SU-DHL-6 (cell line): Measurements from ENCODE around the gene SNX17.

Experiments
- H2AFZ ChIP-seq: fragments of 200-600 bp; sonication (generic); 2 replicates; pipeline ENCODE4 v1.6.1; 2014; ENCODE audit warnings: low read depth, mild to moderate bottlenecking, moderate library complexity, mixed read lengths, antibody characterized with exemption, low read length; ENCODE audit not compliant: severe bottlenecking
- H3F3A ChIP-seq: fragments of 200-600 bp; shearing (Covaris generic); 2 replicates; pipeline ENCODE4 v1.6.0; 2016; ENCODE audit warnings: antibody characterized with exemption, mild to moderate bottlenecking; ENCODE audit not compliant: insufficient read depth
- H3K27ac ChIP-seq: fragments of 200-600 bp; sonication (generic); 2 replicates; pipeline ENCODE4 v1.5.1; 2016; ENCODE audit warnings: low read depth, mild to moderate bottlenecking, low read length, moderate library complexity, mixed read lengths
- H3K27me3 ChIP-seq: fragments of 200-600 bp; sonication (generic), shearing (Covaris generic); 2 replicates; pipeline ENCODE4 v1.6.0; 2014; ENCODE audit warnings: mild to moderate bottlenecking, low read length
- H3K36me3 ChIP-seq: fragments of 200-600 bp; sonication (generic); 2 replicates; pipeline ENCODE4 v1.6.1; 2014; ENCODE audit warnings: mild to moderate bottlenecking, low read length, mixed read lengths
- H3K4me2 ChIP-seq: fragments of 300-600, 200-600 bp; shearing (Covaris generic), sonication (generic); 2 replicates; pipeline ENCODE4 v1.6.0; 2014; ENCODE audit warnings: low read length, low read depth, mild to moderate bottlenecking; ENCODE audit not compliant: poor library complexity, severe bottlenecking
- H3K4me3 ChIP-seq: fragments of 200-600 bp; sonication (generic); 2 replicates; pipeline ENCODE4 v1.5.1; 2014; ENCODE audit warnings: antibody characterized with exemption, low read length, mild to moderate bottlenecking, mixed read lengths; ENCODE audit not compliant: insufficient read depth, poor library complexity, severe bottlenecking
- H3K79me2 ChIP-seq: fragments of 200-600 bp; sonication (generic); 2 replicates; pipeline ENCODE4 v1.6.1; 2014; ENCODE audit warnings: mild to moderate bottlenecking, low read length, moderate library complexity; ENCODE audit not compliant: insufficient read depth
- H3K9ac ChIP-seq: fragments of 200-600 bp; sonication (generic); 2 replicates; pipeline ENCODE4 v1.7.0; 2014; ENCODE audit warnings: mild to moderate bottlenecking, low read length
- H3K9me2 ChIP-seq: fragments of 200-600 bp; sonication (generic); replicated peaks from 2 replicates; pipeline ENCODE4 v1.6.1; 2014; ENCODE audit warnings: low read length; ENCODE audit not compliant: insufficient read depth
- H3K9me3 ChIP-seq: fragments of 200-600 bp; sonication (generic); 2 replicates; pipeline ENCODE4 v1.6.1; 2014; ENCODE audit warnings: low read length, mixed read lengths; ENCODE audit not compliant: insufficient read depth
- H4K20me1 ChIP-seq: fragments of 200-600 bp; sonication (generic); 2 replicates; pipeline ENCODE4 v1.6.1; 2014; ENCODE audit warnings: low read depth, mild to moderate bottlenecking, antibody characterized with exemption, low read length, moderate library complexity, mixed read lengths
- EZH2phosphoT487 ChIP-seq: fragments of 200-600 bp; sonication (generic), shearing (Covaris generic); conservative IDR thresholded peaks from 2 replicates; pipeline ENCODE4 v1.6.1; 2018; ENCODE audit warnings: mild to moderate bottlenecking, antibody characterized with exemption, low read length, moderate library complexity, mixed read lengths
- TF ChIP-seq, protein P1 (sequence below): fragments of 200-600 bp; sonication (generic); IDR thresholded peaks from one replicate; pipeline ENCODE4 v1.5.1; 2017; ENCODE audit warnings: antibody characterized with exemption, mild to moderate bottlenecking, low read length, moderate library complexity; ENCODE audit not compliant: insufficient read depth, poor library complexity, severe bottlenecking

The SNX17 gene

DNA sequence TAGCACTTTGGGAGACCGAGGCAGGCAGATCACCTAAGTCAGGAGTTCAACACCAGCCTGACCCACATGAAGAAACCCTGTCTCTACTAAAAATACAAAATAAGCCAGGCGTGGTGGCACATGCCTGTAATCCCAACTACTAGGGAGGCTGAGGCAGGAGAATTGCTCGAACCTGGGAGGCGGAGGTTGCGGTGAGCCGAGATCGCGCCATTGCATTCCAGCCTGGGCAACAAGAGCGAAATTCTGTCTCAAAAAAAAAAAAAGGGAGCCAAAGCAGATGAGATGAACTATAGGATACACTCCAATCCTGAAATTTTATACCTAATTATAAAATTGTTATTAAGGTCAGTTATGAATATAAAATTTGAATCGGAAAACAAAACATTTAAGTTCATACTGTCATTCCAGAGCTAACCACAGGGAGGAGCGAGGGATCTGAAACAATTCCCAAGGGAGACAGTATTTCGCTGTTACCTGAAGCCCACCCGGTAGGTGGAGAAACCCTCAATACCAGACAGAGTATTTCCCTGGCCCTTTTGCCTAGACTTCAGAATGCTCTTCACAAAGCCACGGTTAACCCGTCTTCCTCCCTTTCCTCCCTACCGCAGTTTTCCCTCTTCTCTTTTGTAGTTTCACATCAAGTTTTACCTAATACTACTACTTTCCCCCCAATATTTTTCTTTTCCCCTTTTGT lies 37.5 kb downstream of the SNX17 start:
- H3K27ac ChIP-seq, result peak overlapping the region; percentile 70; the same call in 1 of the 2 replicates
- H3K4me3 ChIP-seq, result peak overlapping the region; percentile 98
- H4K20me1 ChIP-seq, result peaks cover 22% of the 10 kb centered on the region
- TF ChIP-seq EZH2phosphoT487, result no peak
- TF ChIP-seq, protein P1, sequence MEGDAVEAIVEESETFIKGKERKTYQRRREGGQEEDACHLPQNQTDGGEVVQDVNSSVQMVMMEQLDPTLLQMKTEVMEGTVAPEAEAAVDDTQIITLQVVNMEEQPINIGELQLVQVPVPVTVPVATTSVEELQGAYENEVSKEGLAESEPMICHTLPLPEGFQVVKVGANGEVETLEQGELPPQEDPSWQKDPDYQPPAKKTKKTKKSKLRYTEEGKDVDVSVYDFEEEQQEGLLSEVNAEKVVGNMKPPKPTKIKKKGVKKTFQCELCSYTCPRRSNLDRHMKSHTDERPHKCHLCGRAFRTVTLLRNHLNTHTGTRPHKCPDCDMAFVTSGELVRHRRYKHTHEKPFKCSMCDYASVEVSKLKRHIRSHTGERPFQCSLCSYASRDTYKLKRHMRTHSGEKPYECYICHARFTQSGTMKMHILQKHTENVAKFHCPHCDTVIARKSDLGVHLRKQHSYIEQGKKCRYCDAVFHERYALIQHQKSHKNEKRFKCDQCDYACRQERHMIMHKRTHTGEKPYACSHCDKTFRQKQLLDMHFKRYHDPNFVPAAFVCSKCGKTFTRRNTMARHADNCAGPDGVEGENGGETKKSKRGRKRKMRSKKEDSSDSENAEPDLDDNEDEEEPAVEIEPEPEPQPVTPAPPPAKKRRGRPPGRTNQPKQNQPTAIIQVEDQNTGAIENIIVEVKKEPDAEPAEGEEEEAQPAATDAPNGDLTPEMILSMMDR, result no peak
- H3F3A ChIP-seq, result peaks cover 5% of the 10 kb centered on the region; the same call in 1 of the 2 replicates
- peak overlapping the region; percentile 99 for H3K9ac ChIP-seq
- no peaks in the 10 kb centered on the region for H3K27me3 ChIP-seq
- peaks cover 10% of the 10 kb centered on the region for H3K36me3 ChIP-seq
- no peak overlapping the region for H2AFZ ChIP-seq
- H3K79me2 ChIP-seq, result peaks cover 65% of the 10 kb centered on the region
- H3K9me3 ChIP-seq, result no peaks in the 10 kb centered on the region
- no peaks in the 10 kb centered on the region for H3K9me2 ChIP-seq
- H3K4me2 ChIP-seq, result peak overlapping the region; percentile 100

DNA sequence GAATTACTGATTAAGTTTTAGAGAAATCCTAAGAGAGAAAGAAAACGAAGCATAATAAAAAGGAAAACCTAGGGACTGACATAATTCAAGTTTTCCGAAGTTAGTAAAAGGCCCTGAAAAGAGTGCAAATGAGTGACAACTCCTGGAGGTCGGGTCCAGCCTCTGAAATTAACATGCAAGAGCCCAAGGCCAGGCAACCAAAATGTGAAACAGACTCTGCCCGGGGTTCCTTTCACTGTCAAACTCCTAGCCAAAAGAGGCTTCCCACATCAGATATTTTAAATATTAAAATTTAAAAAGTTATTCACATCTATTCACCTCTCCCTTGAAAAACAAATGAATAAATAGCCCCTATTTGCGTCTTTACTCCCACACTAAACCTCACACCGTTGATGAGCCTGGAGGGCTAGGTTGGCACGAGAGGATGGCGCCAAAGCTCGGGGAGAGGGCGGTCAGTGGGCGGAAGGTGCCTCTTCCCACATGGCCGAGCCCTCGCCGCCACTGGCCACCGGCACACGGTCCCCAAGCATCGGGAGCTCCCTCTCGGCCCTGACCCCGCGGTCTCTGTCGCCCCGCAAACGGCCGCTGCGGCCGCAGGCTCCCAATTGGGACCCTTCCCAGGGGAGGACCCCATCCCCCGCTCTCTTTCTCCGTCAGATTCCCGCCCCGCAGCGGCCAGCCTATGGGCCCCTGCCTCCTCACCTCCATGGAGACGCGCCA lies 38.3 kb downstream of the SNX17 start:
- peak overlapping the region; percentile 98 for H3K4me3 ChIP-seq
- peaks cover 22% of the 10 kb centered on the region for H4K20me1 ChIP-seq
- H3K36me3 ChIP-seq, result peaks cover 10% of the 10 kb centered on the region
- H3K9me2 ChIP-seq, result no peaks in the 10 kb centered on the region
- H3K79me2 ChIP-seq, result peaks cover 56% of the 10 kb centered on the region
- H2AFZ ChIP-seq, result peak overlapping the region; percentile 91
- peak overlapping the region; percentile 100 for H3K4me2 ChIP-seq
- peak overlapping the region; percentile 70 for H3K27ac ChIP-seq
- no peaks in the 10 kb centered on the region for H3K27me3 ChIP-seq
- TF ChIP-seq, protein P1, result no peak
- TF ChIP-seq EZH2phosphoT487, result no peak
- no peaks in the 10 kb centered on the region for H3K9me3 ChIP-seq
- peak overlapping the region; percentile 99 for H3K9ac ChIP-seq
- H3F3A ChIP-seq, result peaks cover 5% of the 10 kb centered on the region; the same call in 1 of the 2 replicates

- Histone ChIP-seq H2AFZ (peak within 1 kb of the TSS; percentile 93), H3K4me3 (peak within 1 kb of the TSS; percentile 98), H4K20me1 (peaks cover 22% of the 10 kb centered on the region), H3K9me3 (no peaks in the 10 kb centered on the region), H3F3A (peaks cover 5% of the 10 kb centered on the region; the same call in 1 of the 2 replicates), H3K9ac (peak within 1 kb of the TSS; percentile 99), H3K79me2 (peaks cover 49% of the 10 kb centered on the region), H3K36me3 (peaks cover 10% of the 10 kb centered on the region), H3K27ac (peak within 1 kb of the TSS; percentile 70), H3K27me3 (no peaks in the 10 kb centered on the region), H3K9me2 (no peaks in the 10 kb centered on the region), H3K4me2 (peak within 1 kb of the TSS; percentile 100)
- TF ChIP-seq EZH2phosphoT487, result no peak
- TF ChIP-seq, protein P1, result no peak
Measured at GRCh38 chr2:27409321-27410073, 39.1 kb downstream of the SNX17 start, which contains the start of gene PPM1G. TSS of gene PPM1G (minus strand) at chr2:27409591. CDS start at chr2:27409422, 169 bp downstream.
